Brain microvascular endothelial cell (primary cell): Measurements from ENCODE around the gene F13B.
"Not testable (repeated sequence)": the region's sequence is repeated elsewhere in the genome, so short reads cannot be mapped to it uniquely, and the experiment has no call there.

Source experiments
- DNase-seq: peaks from one replicate; pipeline ENCODE4 v3.0.0-alpha.2; 2020
- H3K27ac ChIP-seq: fragments of 250-450 bp; sonication (Bioruptor Pico); 2 replicates; pipeline ENCODE4 v1.5.1; 2020; ENCODE audit warnings: mild to moderate bottlenecking, moderate library complexity
- H3K27me3 ChIP-seq: fragments of 250-450 bp; sonication (Bioruptor Pico); replicated peaks from 2 replicates; pipeline ENCODE4 v1.5.1; 2020; ENCODE audit warnings: mild to moderate bottlenecking
- H3K36me3 ChIP-seq: fragments of 250-450 bp; sonication (Bioruptor Pico); replicated peaks from 2 replicates; pipeline ENCODE4 v1.5.1; 2020; ENCODE audit warnings: mild to moderate bottlenecking
- H3K4me3 ChIP-seq: 2 replicates; pipeline ENCODE4 v1.5.1; 2011; ENCODE audit warnings: low read depth, mild to moderate bottlenecking, control low read depth, low read length, moderate library complexity
- CTCF ChIP-seq: IDR thresholded peaks from 2 replicates; pipeline ENCODE4 v1.5.1; 2011; ENCODE audit warnings: low read depth, mild to moderate bottlenecking, moderate library complexity, low read length, control low read depth, inconsistent platforms; ENCODE audit errors: missing control alignments
- in situ Hi-C: cut with HindIII; loops from 2 replicates; pipeline ENCODE4 v1.10.0; 2017; ENCODE audit warnings: low sequenced_read_pairs, low pct_ligation_motif_present

The F13B gene

GRCh38 chr1:197099444-197099843 lies 32.4 kb upstream of the F13B start:
- no peak overlapping the region for H3K27ac ChIP-seq
- H3K4me3 ChIP-seq = no peak overlapping the region
- in situ Hi-C loops = no loop called here

GRCh38 chr1:197096971-197097370 lies 29.9 kb upstream of the F13B start:
- H3K36me3 ChIP-seq, H3K27ac ChIP-seq, H3K27me3 ChIP-seq, DNase-seq, in situ Hi-C loops, H3K4me3 ChIP-seq: not testable (repeated sequence)

More at GRCh38 chr1:197099444-197099843, 32.4 kb upstream of the F13B start:
- no peak for TF ChIP-seq CTCF
- H3K36me3 ChIP-seq = no peaks in the 10 kb centered on the region
- H3K27me3 ChIP-seq = no peaks in the 10 kb centered on the region
- DNase-seq = no peak

- in situ Hi-C loops = no loop called here
- no peaks in the 10 kb centered on the region for H3K36me3 ChIP-seq
- no peak for DNase-seq
- H3K27me3 ChIP-seq = no peaks in the 10 kb centered on the region
- no peak overlapping the region for H3K4me3 ChIP-seq
- H3K27ac ChIP-seq = no peak overlapping the region
- no peak for TF ChIP-seq CTCF
These were observed 29.1 kb upstream of the F13B start for GRCh38 chr1:197096137-197096536.

GRCh38 chr1:197093226-197093885 lies 26.3 kb upstream of the F13B start:
- Histone ChIP-seq H3K4me3 (no peak overlapping the region), H3K27me3 (no peaks in the 10 kb centered on the region), H3K27ac (no peak overlapping the region), H3K36me3 (no peaks in the 10 kb centered on the region)
- DNase-seq = no peak
- TF ChIP-seq CTCF = no peak
- in situ Hi-C loops = no loop called here

GRCh38 chr1:197092491-197093023 lies 25.5 kb upstream of the F13B start:
- in situ Hi-C loops = no loop called here
- TF ChIP-seq CTCF = no peak
- no peaks in the 10 kb centered on the region for H3K36me3 ChIP-seq

GRCh38 chr1:197083474-197083873 lies 16.4 kb upstream of the F13B start:
- H3K36me3 ChIP-seq = peaks cover 5% of the 10 kb centered on the region
- in situ Hi-C loops = no loop called here

More at GRCh38 chr1:197092491-197093023, 25.5 kb upstream of the F13B start:
- no peak for DNase-seq
- Histone ChIP-seq H3K27ac (no peak overlapping the region), H3K4me3 (no peak overlapping the region), H3K27me3 (no peaks in the 10 kb centered on the region)

More at GRCh38 chr1:197083474-197083873, 16.4 kb upstream of the F13B start:
- Histone ChIP-seq H3K4me3 (no peak overlapping the region), H3K27ac (no peak overlapping the region), H3K27me3 (no peaks in the 10 kb centered on the region)
- TF ChIP-seq CTCF = no peak
- DNase-seq = no peak
